PC-9 (cell line): ENCODE measurements around the gene PPARGC1A. TPM values are rescaled to one million over a fixed set of nuclear protein-coding genes. Genes with fewer than 3 reads are reported as not detected.

Experiments used
- BruUV-seq: library from RNA; stranded (reverse); fragments of 400-500 nt; replicated peaks from 2 replicates; lab custom pipeline; 2021; lab: Mats Ljungman, UMichigan
- CTCF ChIA-PET: fragments of 300-600 bp; sonication (Branson Sonifier 250); formaldehyde crosslinking; loops from one replicate; lab custom pipeline; 2022; ENCODE audit warnings: antibody characterized with exemption; lab: Charles Lee
- POLR2A ChIA-PET: fragments of 300-600 bp; sonication (Branson Sonifier 250); formaldehyde crosslinking; loops from one replicate; lab custom pipeline; 2022; ENCODE audit warnings: antibody characterized with exemption; ENCODE audit not compliant: unreplicated experiment; lab: Charles Lee
- DNase-seq, 2 experiments: peaks; one replicate each; pipeline versions ENCODE4 v3.0.0 to v3.0.0-alpha.2; 2015 to 2022; ENCODE audit warnings: mixed read lengths in 1 of 2
- H2AFZ ChIP-seq: fragments of 200-600 bp; sonication (generic); 2 replicates; pipeline ENCODE4 v1.8.1; 2017; ENCODE audit warnings: antibody characterized with exemption
- H3F3A ChIP-seq: fragments of 200-600 bp; sonication (generic); 2 replicates; pipeline ENCODE4 v1.8.1; 2017; ENCODE audit warnings: antibody characterized with exemption, mild to moderate bottlenecking, low read depth; ENCODE audit not compliant: insufficient read depth
- H3K27ac ChIP-seq: fragments of 200-600 bp; sonication (generic); 2 replicates; pipeline ENCODE4 v1.6.1; 2016; ENCODE audit warnings: mixed run types
- H3K27me3 ChIP-seq: fragments of 200-600 bp; sonication (generic); 2 replicates; pipeline ENCODE4 v1.6.1; 2016; ENCODE audit warnings: low read depth, mixed run types; ENCODE audit not compliant: insufficient read depth
- H3K36me3 ChIP-seq: fragments of 200-600 bp; sonication (generic); 2 replicates; pipeline ENCODE4 v1.6.1; 2016; ENCODE audit warnings: low read depth, mixed run types
- H3K4me1 ChIP-seq: fragments of 200-600 bp; sonication (generic); replicated peaks from 2 replicates; pipeline ENCODE4 v1.6.1; 2016; ENCODE audit warnings: mixed run types; ENCODE audit not compliant: insufficient read depth
- H3K4me2 ChIP-seq: fragments of 200-600 bp; sonication (generic); 2 replicates; pipeline ENCODE4 v1.6.1; 2017; ENCODE audit warnings: mixed run types
- H3K4me3 ChIP-seq: fragments of 200-600 bp; sonication (generic); 2 replicates; pipeline ENCODE4 v1.6.1; 2016; ENCODE audit warnings: mixed run types
- H3K79me2 ChIP-seq: fragments of 200-600 bp; sonication (generic); 2 replicates; pipeline ENCODE4 v1.6.1; 2017; ENCODE audit warnings: low read depth, mixed run types
- H3K9me2 ChIP-seq: fragments of 200-600 bp; sonication (generic); 2 replicates; pipeline ENCODE4 v1.8.1; 2017; ENCODE audit warnings: mild to moderate bottlenecking; ENCODE audit not compliant: insufficient read depth
- H3K9me3 ChIP-seq: fragments of 200-600 bp; sonication (generic); 2 replicates; pipeline ENCODE4 v1.8.1; 2016; ENCODE audit warnings: low read depth; ENCODE audit not compliant: insufficient read depth
- H4K20me1 ChIP-seq: fragments of 200-600 bp; sonication (generic); 2 replicates; pipeline ENCODE4 v1.8.1; 2017; ENCODE audit not compliant: insufficient read depth
- CTCF ChIP-seq: fragments of 200-600 bp; sonication (generic); conservative IDR thresholded peaks from 2 replicates; pipeline ENCODE4 v1.6.1; 2017; ENCODE audit warnings: mixed run types, antibody characterized with exemption, mild to moderate bottlenecking, moderate library complexity
- EZH2 ChIP-seq: fragments of 200-600 bp; sonication (generic); IDR thresholded peaks from 2 replicates; pipeline ENCODE4 v1.8.0; 2017; ENCODE audit warnings: antibody characterized with exemption, low read depth
- intact Hi-C: fragments of 100-400 bp; cut with micrococcal nuclease; formaldehyde crosslinking; loops from one replicate; pipeline ENCODE4 v1.10.0; 2022; ENCODE audit not compliant: unreplicated experiment
- total RNA-seq: library from RNA; stranded (reverse); gene quantifications from 2 replicates; pipeline ENCODE4 v1.2.3, GENCODE V29; 2021

The PPARGC1A gene
- total RNA-seq, 1 experiment from 2014 or later = not detected

DNA sequence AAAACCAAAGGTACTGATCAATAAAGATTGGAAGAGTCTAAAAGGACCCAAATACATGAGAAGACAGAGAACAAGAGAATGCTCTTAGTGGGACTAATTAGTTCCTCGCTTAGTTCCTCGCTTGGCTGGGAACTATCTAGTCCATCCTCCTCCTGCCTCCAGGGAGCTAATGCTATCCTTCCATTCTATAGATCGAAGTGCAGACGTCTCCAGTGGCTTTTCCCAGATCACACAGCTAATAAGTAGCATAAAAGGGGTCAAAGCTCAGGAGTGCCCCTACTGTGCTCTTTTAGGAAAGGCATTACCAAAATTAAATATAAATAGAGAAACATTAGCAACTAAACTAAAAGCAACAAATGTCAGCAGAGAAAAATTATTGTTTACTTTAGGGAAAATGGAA lies 42.3 kb upstream of the PPARGC1A start:
- H3K27me3 ChIP-seq = no peaks in the 10 kb centered on the region
- H3K27ac ChIP-seq = no peak overlapping the region
- H3K4me2 ChIP-seq = no peak overlapping the region
- no peaks in the 10 kb centered on the region for H3K79me2 ChIP-seq
- ChIA-PET CTCF (no interaction called here), POLR2A (no interaction called here)
- H2AFZ ChIP-seq = no peak overlapping the region
- no peaks in the 10 kb centered on the region for H3K36me3 ChIP-seq
- no peak for DNase-seq
- TF ChIP-seq CTCF (no peak), EZH2 (no peak)
- no peaks in the 10 kb centered on the region for H3F3A ChIP-seq
- H3K9me2 ChIP-seq = no peaks in the 10 kb centered on the region
- no peak overlapping the region for H3K4me3 ChIP-seq
- H3K9me3 ChIP-seq = no peaks in the 10 kb centered on the region
- no peaks in the 10 kb centered on the region for H3K4me1 ChIP-seq
- H4K20me1 ChIP-seq = no peaks in the 10 kb centered on the region
- intact Hi-C loops = no loop called here
- no TSS peak for BruUV-seq

DNA sequence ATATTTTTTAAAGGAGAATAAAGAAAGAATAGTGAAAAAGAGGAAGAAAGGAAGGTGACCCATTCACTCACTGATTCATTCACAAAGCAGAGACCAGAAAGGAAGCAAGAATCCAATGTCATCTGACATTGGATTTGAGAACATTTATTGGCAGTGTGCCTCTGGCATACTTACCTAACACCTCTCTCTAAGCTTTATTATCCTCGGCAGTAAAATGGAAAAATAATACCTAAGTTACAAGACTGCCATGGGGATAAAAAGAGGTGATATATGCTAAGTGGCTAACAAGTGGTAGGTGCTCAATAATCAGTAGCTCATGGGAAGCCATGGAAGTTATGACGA lies 41.6 kb upstream of the PPARGC1A start:
- H3K9me3 ChIP-seq = no peaks in the 10 kb centered on the region
- H2AFZ ChIP-seq = no peak overlapping the region
- intact Hi-C loops = no loop called here
- no peak overlapping the region for H3K4me2 ChIP-seq
- H3K4me3 ChIP-seq = no peak overlapping the region
- H3K27ac ChIP-seq = no peak overlapping the region
- H3K27me3 ChIP-seq = no peaks in the 10 kb centered on the region
- H3K79me2 ChIP-seq = no peaks in the 10 kb centered on the region
- H3F3A ChIP-seq = no peaks in the 10 kb centered on the region
- no peaks in the 10 kb centered on the region for H3K4me1 ChIP-seq
- H3K9me2 ChIP-seq = no peaks in the 10 kb centered on the region
- TF ChIP-seq CTCF = no peak
- no peak for TF ChIP-seq EZH2
- no TSS peak for BruUV-seq
- no peaks in the 10 kb centered on the region for H4K20me1 ChIP-seq
- DNase-seq = no peak
- ChIA-PET CTCF (no interaction called here), POLR2A (no interaction called here)
- no peaks in the 10 kb centered on the region for H3K36me3 ChIP-seq

- no peaks in the 10 kb centered on the region for H3K9me2 ChIP-seq
- TF ChIP-seq CTCF = no peak
- no peak overlapping the region for H3K4me2 ChIP-seq
- no peaks in the 10 kb centered on the region for H3K4me1 ChIP-seq
- no peaks in the 10 kb centered on the region for H3K9me3 ChIP-seq
- no peaks in the 10 kb centered on the region for H3F3A ChIP-seq
- H2AFZ ChIP-seq = no peak overlapping the region
- no peaks in the 10 kb centered on the region for H4K20me1 ChIP-seq
- no peak for DNase-seq
- intact Hi-C loops = no loop called here
- no peaks in the 10 kb centered on the region for H3K27me3 ChIP-seq
- no peaks in the 10 kb centered on the region for H3K36me3 ChIP-seq
- ChIA-PET CTCF (no interaction called here), POLR2A (no interaction called here)
- no peak overlapping the region for H3K27ac ChIP-seq
- no peak overlapping the region for H3K4me3 ChIP-seq
- H3K79me2 ChIP-seq = no peaks in the 10 kb centered on the region
- BruUV-seq = no TSS peak
Observed at GRCh38 chr4:23930750-23931488, 41.1 kb upstream of the PPARGC1A start.
